ENCODE results near the gene NXT1. TPM values are rescaled to one million over a fixed set of nuclear protein-coding genes. Genes with fewer than 3 reads are reported as not detected.

NXT1 gene
- total and polyA plus RNA-seq, 2 of the 4 experiments (the other 2 are of a cell fraction) = 23.6 to 25.5 TPM

GRCh38 chr20:23367770-23368169, 17.2 kb downstream of the NXT1 start:
- Histone ChIP-seq H4K91ac (ENCODE audit: insufficient read depth, low read depth, low read length) (no peak overlapping the region), H3K14ac (replicated peaks; ENCODE audit: low read depth, low read length) (no peak overlapping the region), H3K27me3 (ENCODE audit: control insufficient read depth, insufficient read depth, low read length) (no peaks in the 10 kb centered on the region), H3K56ac (ENCODE audit: extremely low read depth, insufficient read depth, low read length) (no peak overlapping the region), H2AFZ (replicated peaks; ENCODE audit: low read length, poor library complexity) (no peak overlapping the region), H2AK9ac (replicated peaks; ENCODE audit: low read depth, low read length, poor library complexity) (no peak overlapping the region), H3K4me2 (ENCODE audit: low read depth, low read length) (peak overlapping the region; percentile 45; the same call in 1 of the 2 replicates), H3K27ac (ENCODE audit: insufficient read depth, low read length) (no peak overlapping the region), H3K4me1 (ENCODE audit: control insufficient read depth, insufficient read depth, low read length) (peaks cover 11% of the 10 kb centered on the region), H4K20me1 (ENCODE audit: insufficient read depth, low read length) (peaks cover 51% of the 10 kb centered on the region), H2BK20ac (ENCODE audit: low read depth, low read length) (no peak overlapping the region), H2BK15ac (ENCODE audit: low read depth, low read length) (no peak overlapping the region), H3K23ac (ENCODE audit: low read depth, low read length) (no peak overlapping the region), H2AK5ac (ENCODE audit: low read depth, low read length) (no peak overlapping the region), H3K4ac (ENCODE audit: low read depth, low read length) (no peak overlapping the region), H2BK120ac (ENCODE audit: low read depth, low read length) (no peak overlapping the region), H4K5ac (ENCODE audit: low read depth, low read length) (no peak overlapping the region), H3K4me3 (ENCODE audit: insufficient read depth, low read depth, low read length) (no peak overlapping the region), H3K36me3 (ENCODE audit: control insufficient read depth, insufficient read depth, low read length) (peaks cover 38% of the 10 kb centered on the region), H3K9me3 (ENCODE audit: control insufficient read depth, insufficient read depth, low read length) (no peaks in the 10 kb centered on the region), H3K79me1 (ENCODE audit: low read depth in 1 of 2, low read length in 2 of 2) (peaks cover 34 to 75% of the 10 kb centered on the region in 2 experiments), H3K9ac (ENCODE audit: low read depth, low read length) (no peak overlapping the region), H2BK5ac (ENCODE audit: low read depth, low read length, poor library complexity, severe bottlenecking) (no peak overlapping the region), H3K9me1 (ENCODE audit: insufficient read depth, low read length) (peaks cover 13% of the 10 kb centered on the region), H4K8ac (ENCODE audit: low read depth in 2 of 2, low read length in 2 of 2) (no peak overlapping the region), H3K18ac (ENCODE audit: low read depth, low read length) (no peak overlapping the region)
- TF ChIP-seq CTCF (conservative IDR thresholded peaks at IDR 0.05; ENCODE audit: low read depth, low read length) = no peak
- TF ChIP-seq RCOR1 (IDR thresholded peaks at IDR 0.05; ENCODE audit: insufficient replicate concordance, low read length) = no peak
- no peak for TF ChIP-seq USF2 (IDR thresholded peaks at IDR 0.05; ENCODE audit: low read depth, low read length)
- TF ChIP-seq MXI1 (IDR thresholded peaks at IDR 0.05; ENCODE audit: borderline replicate concordance, low read depth, low read length) = no peak
- TF ChIP-seq MAZ (IDR thresholded peaks at IDR 0.05; ENCODE audit: borderline replicate concordance, low read depth, low read length) = no peak
- TF ChIP-seq POLR2A (IDR thresholded peaks at IDR 0.05; ENCODE audit: low read depth, low read length) = no peak
- TF ChIP-seq SMC3 (IDR thresholded peaks at IDR 0.05; ENCODE audit: low read depth, low read length) = no peak
- no peak for TF ChIP-seq RFX5 (IDR thresholded peaks at IDR 0.05; ENCODE audit: low read depth, low read length)
- TF ChIP-seq FOS (IDR thresholded peaks at IDR 0.05; ENCODE audit: low read depth, low read length) = no peak
- no peak for TF ChIP-seq RAD21 (IDR thresholded peaks at IDR 0.05; ENCODE audit: low read length)
- no peak for TF ChIP-seq NFE2L2 (IDR thresholded peaks at IDR 0.05; ENCODE audit: low read depth, low read length)
- no peak for TF ChIP-seq CHD1 (IDR thresholded peaks at IDR 0.05; ENCODE audit: low read depth, low read length)
- no peak for TF ChIP-seq ELK1 (IDR thresholded peaks at IDR 0.05; ENCODE audit: borderline replicate concordance, low read depth, low read length)
- no peak for TF ChIP-seq MAFK (IDR thresholded peaks at IDR 0.05; ENCODE audit: low read depth, low read length)
- no peak for TF ChIP-seq CEBPB (IDR thresholded peaks at IDR 0.05; ENCODE audit: low read depth, low read length)
- no peak for TF ChIP-seq BHLHE40 (IDR thresholded peaks at IDR 0.05; ENCODE audit: low read depth, low read length)
- DNase-seq (peak; percentile 57), ATAC-seq (ENCODE audit: low read depth) (no peak)
- ChIA-PET POLR2A (ENCODE audit: unreplicated experiment) (no interaction called here), CTCF (no interaction called here)
- BruUV-seq (replicated peaks) = no TSS peak
- dilution Hi-C loops (cut with HindIII; ENCODE audit: low sequenced_read_pairs, unreplicated experiment) (no loop called here), intact Hi-C loops (cut with micrococcal nuclease) (loop anchor here (5.0 kb wide), 1 partner anchor 35 kb away; no protein-coding TSS in a partner anchor), in situ Hi-C loops (cut with MboI; ENCODE audit: low sequenced_read_pairs) (no loop called here)

Measured in IMR-90 (cell line).